ACC112 (cell line): Measurements from ENCODE around the gene CD9.
"Not testable (repeated sequence)": the region's sequence is repeated elsewhere in the genome, so short reads cannot be mapped to it uniquely, and the experiment has no call there.

ENCODE experiments used
- H2AFZ ChIP-seq: fragments of 200-600 bp; sonication (generic); one replicate; pipeline ENCODE4 v1.6.0; 2017; ENCODE audit warnings: antibody characterized with exemption, low read length; ENCODE audit not compliant: unreplicated experiment
- H3K27ac ChIP-seq: fragments of 200-600 bp; sonication (generic); 2 replicates; pipeline ENCODE4 v1.5.1; 2014; ENCODE audit warnings: low read depth, mild to moderate bottlenecking, antibody characterized with exemption, low read length, moderate library complexity
- H3K27me3 ChIP-seq: fragments of 200-600 bp; sonication (generic); 2 replicates; pipeline ENCODE4 v1.6.1; 2014; ENCODE audit warnings: mild to moderate bottlenecking, antibody characterized with exemption, low read length, moderate library complexity, mixed read lengths; ENCODE audit not compliant: insufficient read depth
- H3K36me3 ChIP-seq: fragments of 200-600 bp; sonication (generic); 2 replicates; pipeline ENCODE4 v1.6.1; 2016; ENCODE audit warnings: mild to moderate bottlenecking, antibody characterized with exemption, low read length, moderate library complexity, mixed read lengths; ENCODE audit not compliant: insufficient read depth
- H3K4me1 ChIP-seq: fragments of 200-600 bp; sonication (generic); one replicate; pipeline ENCODE4 v1.6.1; 2016; ENCODE audit warnings: low read length, mixed read lengths; ENCODE audit not compliant: insufficient read depth, unreplicated experiment, control insufficient read depth
- H3K4me3 ChIP-seq: fragments of 200-600 bp; sonication (generic); 2 replicates; pipeline ENCODE4 v1.5.1; 2014; ENCODE audit warnings: mild to moderate bottlenecking, low read depth, low read length
- H3K79me2 ChIP-seq: fragments of 200-600 bp; sonication (generic); one replicate; pipeline ENCODE4 v1.6.0; 2016; ENCODE audit warnings: low read length; ENCODE audit not compliant: control insufficient read depth, unreplicated experiment, insufficient read depth

The CD9 gene

DNA sequence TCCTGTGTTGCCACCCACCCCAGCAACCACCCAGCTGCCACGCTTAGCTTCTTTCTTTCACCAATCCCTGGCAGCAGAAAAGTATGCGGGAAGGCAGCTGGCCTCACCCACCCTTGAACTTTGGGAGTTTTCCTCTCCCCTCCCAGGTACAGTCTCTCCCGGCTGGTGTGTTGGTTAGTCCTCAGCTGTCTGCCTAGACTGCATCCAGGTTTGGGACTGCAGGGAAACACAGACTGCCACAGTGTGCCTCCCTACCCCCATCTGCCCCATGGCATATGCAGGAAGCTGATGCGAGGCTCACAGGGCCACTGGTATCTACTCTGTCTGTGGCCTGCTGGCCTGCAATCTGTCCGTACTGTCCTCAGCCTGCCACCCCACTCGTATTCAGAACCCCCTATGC is 2.1 kb downstream of the CD9 start:
- H3K36me3 ChIP-seq: no peaks in the 10 kb centered on the region
- H3K79me2 ChIP-seq: no peaks in the 10 kb centered on the region
- H3K27me3 ChIP-seq: no peaks in the 10 kb centered on the region
- peaks cover 13% of the 10 kb centered on the region for H3K4me1 ChIP-seq
- H3K4me3 ChIP-seq: no peak overlapping the region
- H3K27ac ChIP-seq: no peak overlapping the region
- no peak overlapping the region for H2AFZ ChIP-seq

DNA sequence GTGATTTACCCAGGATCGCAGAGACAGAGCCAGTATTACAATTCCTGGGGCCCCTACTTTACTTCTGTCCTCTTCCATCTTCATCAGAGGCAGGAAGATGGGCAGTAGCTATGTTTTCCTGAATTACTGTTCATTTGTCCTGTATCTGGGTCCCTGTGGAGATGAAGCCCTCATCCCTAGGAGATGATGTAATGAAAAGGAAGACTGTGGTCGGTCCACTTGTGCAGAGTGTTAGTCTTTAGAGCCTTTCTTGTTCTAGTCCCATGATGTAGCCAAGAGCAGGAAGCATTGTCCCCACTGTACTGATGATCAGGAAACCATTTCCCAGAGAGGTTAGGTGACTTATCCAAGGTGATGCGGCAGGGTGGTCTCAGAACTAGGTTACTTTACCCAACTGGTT is 2.6 kb downstream of the CD9 start:
- no peaks in the 10 kb centered on the region for H3K36me3 ChIP-seq
- H3K79me2 ChIP-seq: no peaks in the 10 kb centered on the region
- no peak overlapping the region for H3K27ac ChIP-seq
- peaks cover 16% of the 10 kb centered on the region for H3K4me1 ChIP-seq
- no peaks in the 10 kb centered on the region for H3K27me3 ChIP-seq
- H3K4me3 ChIP-seq: no peak overlapping the region
- no peak overlapping the region for H2AFZ ChIP-seq

DNA sequence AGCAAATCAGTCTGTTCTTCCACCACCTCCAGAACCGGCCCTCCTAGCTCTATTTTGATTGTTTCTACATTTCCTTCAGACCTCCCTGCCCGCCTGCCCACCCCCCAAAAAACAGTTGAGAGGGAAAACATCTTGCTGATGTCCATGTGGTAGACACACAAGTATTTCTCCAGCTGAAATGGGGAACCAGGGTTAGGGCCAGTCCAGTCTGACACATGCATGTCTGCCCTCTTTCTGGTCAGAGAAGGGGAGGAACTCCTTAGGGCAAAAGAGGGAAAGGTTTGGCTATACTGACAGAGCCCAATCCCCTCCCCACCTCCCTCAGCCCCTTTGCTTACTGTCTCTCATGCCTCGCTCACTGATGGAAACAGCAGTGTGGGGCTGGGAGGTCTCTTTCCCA is 3.4 kb downstream of the CD9 start:
- Histone ChIP-seq H3K79me2 (no peaks in the 10 kb centered on the region), H3K27me3 (no peaks in the 10 kb centered on the region), H3K27ac (no peak overlapping the region), H3K36me3 (no peaks in the 10 kb centered on the region), H2AFZ (no peak overlapping the region), H3K4me1 (peaks cover 16% of the 10 kb centered on the region), H3K4me3 (no peak overlapping the region)

DNA sequence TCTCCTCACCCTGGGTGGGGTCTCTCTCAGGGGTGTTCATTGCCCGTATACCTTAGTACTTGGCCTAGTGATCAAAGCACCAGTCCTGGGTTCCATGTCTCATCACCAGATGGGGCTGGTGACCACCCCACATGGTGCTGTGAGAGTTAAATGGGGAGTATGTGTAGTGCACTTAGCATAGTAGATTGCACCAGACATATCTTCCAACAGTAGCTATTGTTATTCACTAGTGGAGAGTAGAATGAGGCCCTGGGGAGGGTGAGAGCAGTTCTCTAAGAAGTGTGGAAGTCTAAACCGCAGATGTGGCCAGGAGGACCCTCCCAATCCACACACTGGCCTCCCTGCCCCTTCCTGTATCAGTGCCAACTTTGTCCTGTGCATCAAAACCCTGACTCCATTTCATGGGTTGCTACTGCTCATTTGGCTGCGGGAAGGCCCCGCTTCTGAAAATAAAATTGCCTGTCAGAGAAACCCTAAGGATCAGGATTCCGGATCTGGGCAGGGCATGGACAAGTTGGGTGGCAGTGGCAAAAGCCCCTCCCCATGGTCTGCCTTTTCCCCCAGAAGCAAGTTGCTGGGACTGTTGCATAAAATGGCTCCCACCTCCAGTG is 4.4 kb downstream of the CD9 start:
- Histone ChIP-seq H2AFZ (no peak overlapping the region), H3K79me2 (no peaks in the 10 kb centered on the region), H3K4me3 (no peak overlapping the region), H3K4me1 (peaks cover 16% of the 10 kb centered on the region), H3K27ac (no peak overlapping the region), H3K36me3 (no peaks in the 10 kb centered on the region), H3K27me3 (no peaks in the 10 kb centered on the region)

- no peak overlapping the region for H3K4me3 ChIP-seq
- H3K27ac ChIP-seq: no peak overlapping the region
- H3K4me1 ChIP-seq: peaks cover 16% of the 10 kb centered on the region
- no peaks in the 10 kb centered on the region for H3K27me3 ChIP-seq
- no peak overlapping the region for H2AFZ ChIP-seq
- H3K36me3 ChIP-seq: no peaks in the 10 kb centered on the region
- H3K79me2 ChIP-seq: no peaks in the 10 kb centered on the region
These were observed 4.9 kb downstream of the CD9 start for GRCh38 chr12:6205144-6205539.

DNA sequence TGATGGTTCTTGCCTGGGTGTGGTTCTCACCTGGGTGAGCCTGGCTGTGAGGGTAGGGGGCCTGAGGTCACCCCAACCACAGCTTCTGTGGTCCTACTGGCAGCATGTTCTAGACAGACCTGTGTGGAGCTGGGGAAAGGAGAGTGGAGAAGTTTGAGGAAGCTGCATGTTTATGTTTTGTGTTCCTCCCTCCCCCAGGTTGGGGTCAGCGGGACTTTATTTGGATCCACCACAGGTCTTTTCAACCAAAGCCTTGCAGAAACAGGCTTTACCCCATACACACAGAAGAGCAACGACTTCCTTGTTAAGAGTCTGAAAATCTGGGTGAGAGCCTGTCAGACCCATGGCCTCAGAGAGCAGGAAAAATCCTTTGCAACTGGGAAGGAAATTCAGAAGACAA is 5.6 kb downstream of the CD9 start:
- H3K4me1 ChIP-seq: peaks cover 16% of the 10 kb centered on the region
- no peak overlapping the region for H3K4me3 ChIP-seq
- H3K27me3 ChIP-seq: no peaks in the 10 kb centered on the region
- no peaks in the 10 kb centered on the region for H3K36me3 ChIP-seq
- H2AFZ ChIP-seq: no peak overlapping the region
- H3K27ac ChIP-seq: no peak overlapping the region
- no peaks in the 10 kb centered on the region for H3K79me2 ChIP-seq

- H3K4me1 ChIP-seq: peaks cover 13% of the 10 kb centered on the region
- no peak overlapping the region for H3K4me3 ChIP-seq
- H3K27ac ChIP-seq: no peak overlapping the region
- H3K79me2 ChIP-seq: no peaks in the 10 kb centered on the region
- no peaks in the 10 kb centered on the region for H3K27me3 ChIP-seq
- H2AFZ ChIP-seq: no peak overlapping the region
- H3K36me3 ChIP-seq: no peaks in the 10 kb centered on the region
These were observed 6.1 kb downstream of the CD9 start for GRCh38 chr12:6206327-6206726.

- no peak overlapping the region for H3K4me3 ChIP-seq
- H3K36me3 ChIP-seq: no peaks in the 10 kb centered on the region
- H3K27me3 ChIP-seq: no peaks in the 10 kb centered on the region
- H3K27ac ChIP-seq: no peak overlapping the region
- H2AFZ ChIP-seq: no peak overlapping the region
- no peaks in the 10 kb centered on the region for H3K79me2 ChIP-seq
- H3K4me1 ChIP-seq: peaks cover 3% of the 10 kb centered on the region
These were observed 7.2 kb downstream of the CD9 start for GRCh38 chr12:6207259-6207925.

GRCh38 chr12:6208130-6208529 is 7.9 kb downstream of the CD9 start:
- H2AFZ ChIP-seq: no peak overlapping the region
- H3K4me3 ChIP-seq: no peak overlapping the region
- no peaks in the 10 kb centered on the region for H3K79me2 ChIP-seq
- H3K36me3 ChIP-seq: no peaks in the 10 kb centered on the region
- no peak overlapping the region for H3K27ac ChIP-seq
- no peaks in the 10 kb centered on the region for H3K27me3 ChIP-seq
- H3K4me1 ChIP-seq: peaks cover 3% of the 10 kb centered on the region

GRCh38 chr12:6209428-6209827 is 9.2 kb downstream of the CD9 start:
- H3K4me1 ChIP-seq, H3K79me2 ChIP-seq, H3K27me3 ChIP-seq, H3K27ac ChIP-seq, H3K4me3 ChIP-seq, H2AFZ ChIP-seq, H3K36me3 ChIP-seq: not testable (repeated sequence)

GRCh38 chr12:6211421-6211869 is 11.2 kb downstream of the CD9 start:
- H3K4me1 ChIP-seq: peaks cover 19% of the 10 kb centered on the region
- H3K27ac ChIP-seq: no peak overlapping the region
- H3K27me3 ChIP-seq: no peaks in the 10 kb centered on the region
- no peaks in the 10 kb centered on the region for H3K36me3 ChIP-seq
- no peak overlapping the region for H3K4me3 ChIP-seq
- no peak overlapping the region for H2AFZ ChIP-seq
- no peaks in the 10 kb centered on the region for H3K79me2 ChIP-seq
